ENCODE measurements around the gene SCP2D1.

The SCP2D1 gene

DNA sequence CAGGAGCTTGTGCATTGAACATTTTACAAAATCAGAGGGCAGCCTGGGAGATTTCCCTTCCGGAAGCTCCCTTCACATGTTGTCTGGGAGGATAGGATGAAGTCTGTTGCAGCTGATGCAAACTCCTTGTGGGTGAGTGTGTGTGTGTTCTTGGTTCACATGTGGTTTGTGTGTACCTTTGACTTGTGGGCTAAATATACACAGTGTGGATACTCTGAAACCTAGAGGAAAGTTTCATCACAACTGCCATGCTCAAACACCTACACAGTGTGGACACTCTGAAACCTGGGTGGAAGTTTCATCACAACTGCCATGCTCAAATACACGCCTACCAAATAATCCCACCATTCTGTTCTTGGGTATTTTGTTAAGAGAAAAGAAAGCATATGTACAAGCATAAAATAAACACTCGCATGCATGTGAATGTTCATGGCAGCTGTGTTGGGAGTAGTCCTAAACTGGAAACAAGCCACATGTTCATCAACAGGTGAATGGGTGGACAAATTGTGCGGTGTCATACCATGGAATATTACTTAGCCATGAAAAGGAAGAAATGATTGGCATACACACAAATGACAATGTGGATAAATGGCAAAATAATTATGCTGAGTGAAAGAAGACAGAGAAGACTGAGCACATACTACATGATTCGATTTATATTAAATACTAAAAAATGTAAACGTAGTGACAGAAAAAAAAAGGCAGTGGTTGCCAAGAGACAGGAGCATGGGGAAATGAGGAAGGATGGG lies 1.8 kb downstream of the SCP2D1 start:
- no peak for DNase-seq

DNA sequence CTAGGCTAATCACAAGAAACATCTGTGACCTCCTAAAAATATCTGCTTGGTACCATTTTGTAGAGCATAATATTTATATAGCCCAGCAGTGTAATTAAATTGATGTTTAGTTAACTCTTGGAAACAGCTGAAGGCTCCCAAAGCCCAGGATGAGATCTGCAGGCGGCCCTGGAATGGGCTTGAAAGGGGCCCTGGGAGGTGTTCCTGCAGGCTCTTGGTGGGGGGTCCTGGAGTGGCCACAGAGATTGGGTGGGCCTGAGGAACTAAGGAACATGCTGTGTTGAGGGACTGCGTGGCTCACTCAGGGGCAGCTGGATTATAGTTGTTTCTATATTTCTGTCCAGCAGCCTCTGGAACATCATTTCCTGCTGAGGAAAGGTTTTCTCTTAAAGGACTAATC lies 9.2 kb downstream of the SCP2D1 start:
- no peak for DNase-seq

DNA sequence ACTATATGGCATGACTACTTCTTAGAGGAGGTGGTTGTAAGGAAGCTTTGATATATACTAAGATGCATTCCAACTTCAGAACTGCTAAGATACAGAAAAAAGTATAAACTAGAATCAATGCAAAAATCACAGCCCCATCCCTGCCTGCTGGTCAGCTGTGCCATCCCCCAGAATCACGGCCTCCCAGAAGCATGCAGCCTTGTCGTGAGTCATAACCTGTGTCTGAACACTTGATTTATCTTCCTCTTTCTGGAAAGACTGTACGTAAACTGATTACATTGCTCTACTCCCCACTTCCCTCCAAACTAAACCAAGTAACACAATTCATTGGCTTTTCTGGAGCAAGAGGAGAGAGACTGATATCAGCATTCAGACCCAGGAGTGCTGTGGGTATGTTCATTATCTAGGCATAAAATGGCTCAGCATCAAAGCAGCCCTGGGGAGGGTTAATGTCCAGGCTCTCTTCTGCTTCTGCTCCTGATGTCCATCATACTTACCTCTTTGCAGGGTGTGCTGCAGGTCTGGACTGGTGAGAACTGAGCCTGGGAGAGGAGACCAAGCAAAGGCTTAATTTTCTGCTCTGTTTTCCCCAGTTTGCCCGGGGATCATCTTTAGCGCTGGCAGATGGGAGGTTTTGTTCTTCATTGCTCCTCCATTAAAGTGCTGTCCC lies 18.4 kb downstream of the SCP2D1 start:
- DNase-seq, result no peak

DNA sequence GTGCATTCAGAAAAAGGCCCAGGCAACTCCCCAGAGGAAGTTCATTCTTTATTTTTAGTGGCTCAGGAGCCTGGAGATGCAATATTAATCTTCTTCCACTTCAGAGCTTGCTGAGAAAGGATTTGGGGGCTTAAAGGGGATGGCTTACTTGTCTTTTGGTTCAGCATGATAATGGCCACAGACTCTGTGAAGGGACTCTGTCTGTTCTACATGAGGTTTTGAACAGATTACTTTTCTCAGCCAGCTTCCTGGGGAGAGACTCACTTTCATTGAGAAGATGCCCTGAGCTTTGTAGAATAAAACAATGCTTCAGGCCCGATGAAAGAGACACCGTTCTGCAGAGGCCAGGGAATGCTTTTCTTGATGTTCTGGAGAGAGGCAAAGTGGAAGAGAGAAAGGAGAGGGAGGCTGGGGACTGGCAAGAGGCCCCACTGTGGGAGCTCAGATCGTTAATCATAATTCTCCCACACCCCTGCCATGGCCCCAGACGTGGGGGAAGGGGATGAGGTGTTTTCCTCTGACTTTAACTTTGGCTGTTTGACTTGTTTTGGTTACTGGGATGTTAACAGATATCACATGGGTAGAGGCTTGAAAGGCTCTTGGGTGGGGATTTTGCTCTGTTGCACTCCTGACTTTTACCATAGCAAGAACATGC lies 19.1 kb downstream of the SCP2D1 start:
- DNase-seq, result no peak

DNA sequence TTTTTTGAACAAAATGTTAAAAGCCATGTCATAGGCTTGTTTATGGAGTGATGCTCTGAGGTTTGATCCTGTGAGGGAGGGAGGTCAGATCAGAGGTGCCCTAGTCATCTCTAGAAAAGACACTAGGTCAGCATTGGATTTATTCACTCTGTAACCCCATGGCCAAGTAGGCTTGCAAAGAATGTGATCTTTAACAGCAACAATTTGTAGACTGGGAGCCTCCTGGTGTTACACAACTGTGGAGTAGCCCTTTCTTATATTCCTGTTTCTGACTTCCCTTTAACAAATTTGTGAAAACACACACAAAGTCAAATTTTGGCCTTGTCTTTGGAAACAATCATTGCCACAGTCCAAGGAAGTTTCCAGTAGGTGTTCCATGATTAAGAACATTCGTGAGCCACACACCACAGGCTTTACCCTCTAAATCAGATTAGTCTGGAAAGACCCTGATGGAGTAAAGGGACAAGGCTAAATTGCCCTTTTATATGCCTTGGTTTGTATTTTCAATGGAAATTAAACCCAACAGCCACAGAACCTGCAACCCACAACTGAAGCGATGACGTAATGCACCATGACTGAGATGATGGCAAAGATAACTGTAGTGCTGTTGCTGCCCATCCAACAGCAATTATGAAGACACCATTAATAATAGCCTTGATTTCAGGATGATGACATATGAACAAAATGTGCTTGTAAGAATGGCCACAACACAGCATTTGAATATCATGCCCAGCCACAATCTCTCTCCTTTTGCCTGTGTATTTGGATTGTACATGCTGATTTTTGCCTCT lies 22.1 kb downstream of the SCP2D1 start:
- DNase-seq, result no peak

DNA sequence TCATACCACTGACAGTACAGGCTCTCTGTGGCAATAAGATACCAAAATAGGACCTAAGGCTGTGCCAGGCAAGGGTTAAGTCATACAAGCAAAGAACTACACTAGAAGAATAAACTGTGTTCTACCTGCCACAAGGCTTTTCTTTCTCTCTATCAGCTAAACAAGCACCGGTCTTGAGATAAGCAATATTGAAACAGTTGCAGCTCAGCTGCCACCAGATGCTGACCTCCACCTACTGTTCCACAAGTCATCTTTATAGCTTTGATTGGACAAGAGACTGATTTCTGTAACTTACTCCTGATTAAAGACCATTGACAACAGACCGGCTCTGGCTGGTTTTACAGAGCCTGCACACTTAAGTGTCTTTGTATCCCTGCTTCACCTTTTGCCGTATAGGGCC lies 24.1 kb downstream of the SCP2D1 start:
- DNase-seq, result no peak

DNA sequence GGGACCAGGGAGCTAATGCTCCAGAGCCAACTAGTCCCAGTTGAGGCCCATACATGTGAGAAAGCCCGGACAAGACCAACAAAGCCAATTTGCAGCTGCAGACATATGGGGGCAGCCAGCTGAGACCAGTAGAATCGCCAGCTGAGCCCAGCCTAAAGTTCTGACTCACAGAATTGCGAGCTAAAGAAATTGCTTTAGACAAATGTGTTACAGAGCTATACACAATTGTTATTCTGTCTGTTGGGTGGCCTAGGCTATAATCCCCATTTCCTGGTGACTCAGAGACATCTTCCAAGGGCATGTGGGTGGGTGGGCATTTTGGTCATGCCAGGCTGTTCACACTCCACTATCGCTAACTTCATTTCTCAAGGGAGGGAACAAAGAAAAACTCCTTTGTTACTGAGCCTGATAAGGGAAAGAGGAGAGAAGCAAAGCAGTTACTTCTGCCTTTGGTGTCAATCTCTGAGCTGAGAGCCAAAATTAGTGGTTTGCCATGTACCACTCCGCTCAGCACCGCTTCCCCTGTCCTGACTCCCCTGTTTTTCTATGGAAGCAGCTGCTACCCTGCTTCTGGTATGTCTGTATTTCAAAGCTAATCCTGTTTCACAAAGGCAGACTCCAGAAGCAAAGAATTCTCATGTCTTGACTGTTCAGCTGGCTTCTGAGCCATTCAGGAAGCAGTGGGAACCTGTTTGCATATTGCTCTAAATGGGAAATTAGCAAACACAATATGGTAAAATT lies 26.1 kb downstream of the SCP2D1 start:
- DNase-seq, result no peak

DNA sequence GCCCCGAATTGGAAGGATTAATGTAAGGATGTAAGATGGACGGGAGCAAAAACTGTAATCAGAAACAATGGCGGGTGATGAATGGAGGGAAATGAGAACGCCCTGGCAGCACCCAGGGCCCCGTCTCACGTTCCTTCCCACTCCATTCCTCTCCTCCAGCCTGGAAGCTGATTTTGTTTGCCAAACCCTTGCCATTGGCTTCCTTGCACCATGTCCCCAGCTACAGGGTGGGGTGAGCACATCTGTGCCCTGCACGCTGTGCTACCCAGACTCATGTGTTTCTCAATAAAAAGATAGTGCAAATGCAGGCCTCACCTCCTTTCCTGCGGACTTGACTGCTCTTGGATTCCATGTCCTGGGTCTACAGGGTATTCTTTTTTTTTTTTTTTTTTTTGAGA lies 26.7 kb downstream of the SCP2D1 start:
- DNase-seq, result no peak

DNA sequence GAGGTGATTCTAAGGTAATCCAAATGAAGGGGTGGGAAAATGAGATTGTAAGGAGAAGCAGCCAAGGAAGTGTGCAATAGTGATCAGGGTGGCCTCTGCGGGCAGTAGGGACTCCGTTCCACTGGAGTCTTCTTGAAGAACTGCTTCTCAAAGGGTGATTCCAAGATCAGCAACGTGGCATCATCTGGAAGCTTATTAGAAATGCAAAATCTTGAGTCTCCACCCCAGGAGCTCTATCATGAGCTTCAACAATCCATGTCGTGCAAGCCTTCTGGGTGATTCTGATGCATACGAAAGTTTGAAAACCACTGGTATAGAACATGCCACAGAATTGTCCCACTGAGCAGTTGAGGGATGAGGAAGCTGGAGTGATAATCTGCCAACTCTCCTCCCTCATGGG lies 31.4 kb downstream of the SCP2D1 start:
- DNase-seq, result no peak

DNA sequence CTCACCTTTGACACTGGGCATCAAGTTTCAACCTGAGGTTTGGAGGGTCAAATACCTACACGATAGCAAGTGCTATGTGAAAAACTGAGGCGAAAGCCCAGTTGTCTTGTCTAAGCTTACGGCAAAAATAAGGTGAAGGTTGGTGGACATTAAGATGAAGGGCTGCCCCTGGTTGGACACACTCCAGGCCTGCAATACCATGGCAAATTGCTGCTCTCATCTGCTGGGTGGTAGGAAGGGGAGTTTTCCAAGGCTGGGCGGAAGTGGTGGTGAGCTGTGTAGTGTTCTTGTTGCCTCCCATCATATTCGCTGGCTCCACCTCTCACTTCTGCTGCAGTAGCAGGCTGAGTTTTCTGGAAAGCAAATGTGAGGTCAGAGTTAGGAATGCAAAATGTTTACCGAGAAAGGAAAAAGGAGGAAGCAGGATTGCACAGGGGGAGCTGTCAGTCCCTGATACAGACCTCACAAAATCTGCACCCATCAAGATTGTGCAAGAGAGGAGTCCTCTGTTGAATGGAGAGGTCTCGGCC lies 33.7 kb downstream of the SCP2D1 start:
- DNase-seq, result no peak

DNA sequence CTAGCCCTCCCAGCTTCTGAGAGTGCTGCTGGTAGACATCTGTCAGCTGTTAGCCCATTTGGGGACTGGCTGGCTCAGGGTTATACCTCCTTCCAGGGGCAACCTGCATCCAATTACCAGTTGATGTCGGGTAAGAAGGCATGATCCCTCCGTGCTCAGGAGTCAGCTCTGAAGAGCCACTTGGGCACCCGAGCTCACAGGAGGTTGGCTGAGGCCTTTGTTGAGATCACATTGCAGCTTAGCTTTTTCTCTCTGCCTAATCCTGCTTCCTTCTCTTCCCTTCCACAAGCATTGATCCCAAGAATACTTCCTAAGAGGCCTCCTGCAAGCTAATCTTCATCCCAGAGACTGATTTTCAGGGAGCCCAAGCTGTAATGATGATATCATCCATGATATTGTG lies 35.5 kb downstream of the SCP2D1 start:
- DNase-seq, result no peak

DNA sequence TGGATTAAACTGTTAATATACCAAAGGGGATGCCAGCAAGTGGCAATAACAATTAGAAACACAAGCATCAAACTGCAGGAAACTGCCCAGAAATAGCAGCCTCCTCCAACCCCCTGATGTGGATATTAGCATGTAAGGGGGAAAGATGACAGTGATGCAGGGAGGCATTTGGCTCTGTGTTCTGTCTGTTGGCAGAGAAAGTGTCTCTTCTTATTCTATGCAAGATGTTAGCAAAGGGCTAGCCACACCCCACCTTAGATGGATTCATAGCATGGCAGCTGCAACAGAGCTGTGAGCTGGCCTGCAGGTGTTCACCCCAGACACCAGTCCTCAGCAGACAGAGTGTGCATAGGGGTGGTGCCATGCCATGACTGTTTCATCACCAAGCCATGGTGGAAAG lies 38.0 kb downstream of the SCP2D1 start:
- no peak for DNase-seq

DNA sequence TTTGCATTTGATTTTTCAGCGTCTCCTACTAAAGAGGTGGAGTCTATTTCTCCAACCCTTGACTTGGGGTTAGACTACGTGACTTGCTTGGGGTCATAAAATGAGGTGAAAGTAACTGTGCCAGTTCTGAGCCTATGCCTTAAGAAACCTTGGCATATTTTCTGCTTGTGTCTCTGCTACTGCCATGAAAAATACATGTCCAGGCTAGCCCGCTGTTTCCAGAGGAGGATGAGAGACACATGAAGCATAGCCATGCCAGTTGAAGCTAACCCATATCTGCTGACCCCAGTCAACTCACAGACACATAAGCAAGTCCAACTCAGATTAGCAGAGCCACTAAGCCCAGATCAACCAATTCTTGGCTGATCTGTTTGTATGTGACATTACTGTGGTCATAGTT lies 38.7 kb downstream of the SCP2D1 start:
- DNase-seq, result no peak

DNA sequence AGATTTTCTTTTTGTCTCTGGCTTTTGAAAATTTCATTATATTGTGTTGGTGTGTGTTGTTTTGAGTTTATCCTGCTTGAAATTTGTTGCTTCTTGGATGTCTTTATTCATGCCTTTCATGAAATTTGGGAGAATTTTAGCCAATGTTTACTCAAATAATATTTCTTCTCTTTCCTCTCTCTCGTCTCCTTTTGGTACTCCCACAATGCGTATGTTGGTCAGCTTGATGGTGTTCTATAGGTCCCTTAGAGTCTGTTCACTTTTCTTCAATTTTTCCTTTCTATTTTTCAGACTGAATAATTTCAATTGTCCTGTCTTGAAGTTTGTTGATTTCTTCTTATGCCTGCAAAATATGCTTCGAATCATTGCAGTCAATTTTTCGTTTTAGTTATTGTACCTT lies 39.6 kb downstream of the SCP2D1 start:
- DNase-seq, result no peak

DNA sequence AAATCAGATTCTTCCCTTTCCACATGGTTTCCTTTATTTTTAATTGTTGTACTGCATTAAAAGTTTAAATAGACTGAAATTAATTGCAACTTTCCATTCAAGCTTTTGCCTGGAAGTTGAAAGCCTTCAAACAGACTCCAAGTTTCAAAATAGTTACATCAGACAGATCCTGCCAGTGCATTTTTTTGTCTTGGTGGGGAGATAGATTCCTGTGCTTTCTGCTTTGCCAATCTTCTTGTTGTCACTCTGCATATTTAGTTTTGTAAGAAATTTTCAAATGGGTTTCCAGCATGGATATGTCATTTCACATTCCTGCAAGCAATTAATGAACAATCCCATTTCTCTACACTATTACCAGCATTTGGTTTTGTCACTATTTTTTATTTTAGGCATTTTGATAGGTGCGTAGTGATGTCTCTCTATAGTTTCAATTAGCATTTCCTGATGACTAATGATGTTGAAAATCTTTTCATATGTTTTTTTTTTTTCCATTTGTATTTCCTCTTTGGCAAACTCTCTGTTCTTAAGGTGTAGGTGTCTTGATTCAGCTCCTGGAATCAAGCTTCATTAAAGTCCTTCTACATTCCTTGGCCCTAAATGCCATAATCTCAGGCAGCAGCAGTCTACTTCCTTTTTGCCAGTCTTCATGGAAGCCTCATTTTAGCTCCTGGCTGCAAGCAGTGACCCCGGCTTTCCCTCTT lies 40.5 kb downstream of the SCP2D1 start:
- DNase-seq, result no peak

DNA sequence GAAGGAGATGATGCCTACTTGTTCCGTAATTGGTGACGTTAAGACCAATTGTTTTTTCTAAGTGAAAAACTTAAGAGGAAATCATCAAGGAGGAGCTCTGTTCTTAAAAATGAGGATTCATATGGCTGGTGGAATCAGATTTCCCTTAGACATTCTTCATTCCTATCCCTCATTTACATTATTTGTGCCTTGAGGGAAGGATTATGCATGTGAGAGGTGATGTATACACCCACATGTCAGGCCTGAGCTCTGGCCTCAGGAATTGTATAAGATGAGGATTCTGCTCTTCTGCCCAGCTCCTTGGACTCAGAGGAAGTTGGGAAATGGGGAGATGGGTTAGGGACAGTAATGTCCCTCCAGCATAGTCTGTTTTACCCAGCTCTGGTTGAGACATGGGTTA lies 42.3 kb downstream of the SCP2D1 start:
- DNase-seq, result no peak

DNA sequence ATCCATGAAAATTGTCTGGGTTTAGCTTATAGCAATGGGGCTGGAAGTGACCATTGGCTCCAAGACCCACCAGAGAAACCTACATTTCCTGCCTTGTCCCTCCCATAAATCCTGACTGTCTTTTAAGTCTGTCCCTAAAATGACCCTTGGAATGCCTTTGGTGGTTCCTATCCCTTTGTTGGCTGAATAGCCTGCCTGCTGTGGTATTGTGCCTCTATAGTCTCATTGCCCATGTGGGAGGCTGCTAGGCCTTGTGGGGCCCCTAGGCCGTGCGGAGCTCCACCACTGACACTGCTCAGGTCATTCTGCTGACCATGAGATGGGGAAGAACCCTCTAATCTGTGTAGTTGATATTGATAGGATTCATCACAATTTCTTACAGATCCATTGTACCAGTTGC lies 43.3 kb downstream of the SCP2D1 start:
- no peak for DNase-seq

DNA sequence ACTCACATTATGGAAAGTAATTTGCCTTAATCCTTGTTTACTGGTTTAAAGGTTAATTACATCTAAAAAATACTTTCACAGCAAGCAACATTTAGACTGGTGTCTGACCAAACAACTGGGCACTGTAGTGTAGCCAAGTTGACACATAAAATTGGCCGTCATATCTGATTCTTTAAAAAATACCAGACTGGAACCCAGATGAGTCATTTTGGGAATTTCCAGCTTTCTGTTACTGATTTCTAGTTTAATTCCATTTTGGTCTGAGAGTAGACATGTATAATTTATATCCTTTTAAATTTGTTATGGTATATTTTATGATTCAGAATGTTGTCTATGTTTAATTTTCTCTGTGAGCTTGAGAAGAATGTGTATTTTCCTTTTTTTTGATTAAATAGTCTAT lies 44.1 kb downstream of the SCP2D1 start:
- DNase-seq, result no peak

DNA sequence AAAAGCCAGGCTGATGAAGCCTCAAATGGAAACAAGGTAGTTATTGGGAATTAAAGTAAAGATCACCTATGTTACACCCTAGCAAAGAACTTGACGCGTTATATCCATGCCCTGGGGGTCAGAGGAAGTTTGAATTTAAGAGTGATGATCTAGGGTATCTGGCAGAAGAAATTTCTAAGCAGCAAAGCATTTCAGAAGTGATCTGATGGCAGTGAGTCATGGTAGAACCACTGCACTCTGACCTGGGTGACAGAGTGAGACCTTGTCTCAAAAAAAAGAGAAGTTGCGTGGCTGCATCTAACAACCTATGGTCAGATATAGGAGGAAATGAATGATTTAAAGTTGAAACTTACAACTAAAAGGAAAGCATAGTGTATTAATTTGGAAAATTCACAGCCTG lies 45.2 kb downstream of the SCP2D1 start:
- no peak for DNase-seq

Data from NCI-H345 (cell line).